Fibroblast of mammary gland (primary cell): ENCODE results near the gene AKR1C2.
"Not testable (repeated sequence)": the region's sequence is repeated elsewhere in the genome, so short reads cannot be mapped to it uniquely, and the experiment has no call there.

Experiments used
- DNase-seq: peaks from one replicate; pipeline ENCODE4 v3.0.0-alpha.2; 2010; ENCODE audit warnings: low read depth
- H3K4me3 ChIP-seq: 2 replicates; pipeline ENCODE4 v1.5.1; 2011; ENCODE audit warnings: low read depth, mild to moderate bottlenecking, low read length, moderate library complexity; ENCODE audit not compliant: control insufficient read depth
- TF ChIP-seq, protein P1 (sequence below): conservative IDR thresholded peaks from 2 replicates; pipeline ENCODE4 v1.5.1; 2011; ENCODE audit warnings: low read depth, low read length, inconsistent platforms; ENCODE audit not compliant: control insufficient read depth, insufficient read depth

The AKR1C2 gene

GRCh38 chr10:5035356-5035755, 31.7 kb upstream of the AKR1C2 start:
- DNase-seq, result no peak
- no peak overlapping the region for H3K4me3 ChIP-seq
- TF ChIP-seq, protein P1, sequence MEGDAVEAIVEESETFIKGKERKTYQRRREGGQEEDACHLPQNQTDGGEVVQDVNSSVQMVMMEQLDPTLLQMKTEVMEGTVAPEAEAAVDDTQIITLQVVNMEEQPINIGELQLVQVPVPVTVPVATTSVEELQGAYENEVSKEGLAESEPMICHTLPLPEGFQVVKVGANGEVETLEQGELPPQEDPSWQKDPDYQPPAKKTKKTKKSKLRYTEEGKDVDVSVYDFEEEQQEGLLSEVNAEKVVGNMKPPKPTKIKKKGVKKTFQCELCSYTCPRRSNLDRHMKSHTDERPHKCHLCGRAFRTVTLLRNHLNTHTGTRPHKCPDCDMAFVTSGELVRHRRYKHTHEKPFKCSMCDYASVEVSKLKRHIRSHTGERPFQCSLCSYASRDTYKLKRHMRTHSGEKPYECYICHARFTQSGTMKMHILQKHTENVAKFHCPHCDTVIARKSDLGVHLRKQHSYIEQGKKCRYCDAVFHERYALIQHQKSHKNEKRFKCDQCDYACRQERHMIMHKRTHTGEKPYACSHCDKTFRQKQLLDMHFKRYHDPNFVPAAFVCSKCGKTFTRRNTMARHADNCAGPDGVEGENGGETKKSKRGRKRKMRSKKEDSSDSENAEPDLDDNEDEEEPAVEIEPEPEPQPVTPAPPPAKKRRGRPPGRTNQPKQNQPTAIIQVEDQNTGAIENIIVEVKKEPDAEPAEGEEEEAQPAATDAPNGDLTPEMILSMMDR, result no peak

DNA sequence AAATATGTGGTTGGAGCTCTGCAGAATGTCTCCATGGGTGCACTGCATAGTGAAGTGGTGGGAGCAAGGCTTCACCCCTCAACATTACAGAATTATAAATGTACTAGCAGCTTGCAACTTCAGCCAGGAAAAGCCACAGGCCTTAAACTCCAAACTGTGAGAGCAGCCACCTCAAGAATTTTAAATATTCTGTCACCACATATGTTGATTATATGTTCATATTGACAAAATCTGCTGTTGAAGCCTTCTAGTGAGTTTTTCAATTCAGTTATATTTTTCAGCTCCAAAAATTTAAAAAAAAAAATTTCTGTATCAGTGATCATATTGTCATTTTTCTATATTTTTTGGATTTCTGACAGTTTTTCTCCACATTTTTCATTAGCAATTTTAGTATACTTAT, 30.9 kb upstream of the AKR1C2 start:
- TF ChIP-seq, protein P1, result no peak
- DNase-seq, result no peak
- no peak overlapping the region for H3K4me3 ChIP-seq

- no peak overlapping the region for H3K4me3 ChIP-seq
- DNase-seq, result peak; percentile 82
- TF ChIP-seq, protein P1, result no peak
Measured at GRCh38 chr10:5033061-5033778, 29.6 kb upstream of the AKR1C2 start.

GRCh38 chr10:5032444-5032843, 28.8 kb upstream of the AKR1C2 start:
- not testable (repeated sequence) for DNase-seq, H3K4me3 ChIP-seq

DNA sequence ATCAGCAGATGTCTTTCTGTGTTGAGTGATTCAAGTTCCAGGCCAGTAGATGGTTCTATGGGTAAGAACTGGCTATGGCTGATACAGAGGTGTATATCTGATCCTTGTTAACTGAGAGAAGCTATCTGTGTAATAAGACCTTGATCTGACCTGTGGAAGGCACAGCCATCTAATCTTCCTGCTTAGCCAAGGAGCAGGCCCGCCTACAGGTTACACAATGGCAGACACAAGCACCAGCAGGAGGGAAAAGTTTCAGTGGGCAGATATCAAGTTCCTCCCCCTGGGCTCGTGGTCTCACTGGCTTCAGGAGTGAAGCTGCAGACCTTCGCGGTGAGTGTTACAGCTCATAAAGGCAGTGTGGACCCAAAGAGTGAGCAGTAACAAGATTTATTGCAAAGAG, 27.9 kb upstream of the AKR1C2 start:
- not testable (repeated sequence) for H3K4me3 ChIP-seq, DNase-seq

GRCh38 chr10:5030989-5031388, 27.3 kb upstream of the AKR1C2 start:
- no peak overlapping the region for H3K4me3 ChIP-seq
- TF ChIP-seq, protein P1, result no peak
- no peak for DNase-seq

DNA sequence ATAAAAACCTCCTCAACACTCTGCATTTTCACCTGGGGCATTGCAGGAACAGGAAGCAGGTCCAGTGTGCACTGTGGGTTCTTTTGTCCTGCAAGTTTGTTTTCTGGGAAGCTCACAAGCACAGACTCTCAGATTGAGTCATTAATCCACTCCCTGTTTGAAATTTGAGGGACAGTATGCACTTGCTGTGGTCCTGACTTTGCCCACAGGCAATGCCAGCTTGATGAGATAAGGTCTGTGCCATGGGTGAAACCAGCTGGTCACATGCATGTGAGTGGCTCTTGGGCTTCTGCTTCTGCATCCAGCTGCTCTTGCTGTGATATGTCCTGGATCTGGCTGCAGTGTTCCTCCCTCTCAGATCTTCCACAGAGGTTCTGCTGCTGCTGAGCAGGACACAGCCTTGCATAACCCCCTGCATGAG, 21.8 kb upstream of the AKR1C2 start:
- DNase-seq, result not testable (repeated sequence)

GRCh38 chr10:5023177-5023805, 19.6 kb upstream of the AKR1C2 start:
- H3K4me3 ChIP-seq, result no peak overlapping the region
- DNase-seq, result no peak
- TF ChIP-seq, protein P1, result no peak

More for the DNA sequence above, 21.8 kb upstream of the AKR1C2 start:
- H3K4me3 ChIP-seq, result not testable (repeated sequence)

GRCh38 chr10:5021624-5022290, 18.1 kb upstream of the AKR1C2 start:
- DNase-seq, result peak; percentile 50
- H3K4me3 ChIP-seq, result not testable (repeated sequence)

DNA sequence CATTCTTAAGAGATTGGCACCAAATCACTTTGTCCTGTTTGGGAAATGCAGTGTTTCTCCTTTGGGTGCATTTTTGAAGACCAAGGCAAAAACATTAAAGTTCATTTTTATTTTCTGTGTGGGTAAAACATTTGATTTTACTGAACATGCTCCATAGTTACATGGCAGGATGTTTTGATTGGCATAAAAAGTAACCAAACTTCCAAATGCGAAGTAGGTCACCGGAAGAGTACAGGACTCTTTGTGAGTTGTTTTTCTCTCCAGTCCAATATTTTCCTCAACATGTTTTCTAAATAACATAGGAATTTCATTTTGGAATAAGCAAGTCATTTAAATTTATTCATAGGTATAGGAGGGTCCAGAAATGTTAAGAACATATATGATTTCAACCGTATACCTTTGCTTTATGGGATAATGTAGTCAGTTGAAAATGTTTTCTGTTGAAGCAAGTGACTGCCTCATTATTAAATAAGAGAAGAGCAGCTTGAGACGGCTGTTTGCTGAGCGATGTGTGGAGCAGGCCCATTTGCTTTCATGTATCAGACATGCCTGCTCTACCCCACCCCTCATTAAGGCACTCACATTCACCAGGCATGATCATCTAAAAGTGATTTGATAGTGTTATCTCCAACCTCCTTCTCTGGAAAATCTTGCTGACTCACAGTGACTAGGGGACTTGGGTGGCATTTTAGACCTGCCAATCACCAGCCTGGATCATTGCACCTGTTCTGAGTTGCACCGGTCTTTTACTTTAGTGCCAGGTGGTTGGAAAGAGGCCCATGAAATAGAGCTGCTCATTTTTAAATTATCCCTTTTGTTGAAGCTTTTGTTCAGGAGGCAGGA, 16.3 kb upstream of the AKR1C2 start:
- not testable (repeated sequence) for DNase-seq, H3K4me3 ChIP-seq
